ENCODE results near the gene EMX2. TPM values are rescaled to one million over a fixed set of nuclear protein-coding genes. Genes with fewer than 3 reads are reported as not detected.

EMX2 gene
- polyA plus RNA-seq, 3 donors, result not detected

- Mint-ChIP-seq H3K27ac (peak overlapping the region in 1 of 7 donors; percentile 68), H3K27me3 (ENCODE audit: low read depth in 3 of 3) (peaks cover 92 to 100% (median 98%) of the 10 kb centered on the region in 3 donors), H3K4me1 (peaks cover 20% of the 10 kb centered on the region), H3K36me3 (peaks cover 0 to 11% of the 10 kb centered on the region in 2 donors), H3K9me3 (peaks cover 0 to 24% (median 15%) of the 10 kb centered on the region in 7 donors), H3K4me3 (peak overlapping the region in 1 of 2 donors; percentile 81)
- no peak for DNase-seq
- Histone ChIP-seq H2AFZ (ENCODE audit: insufficient read depth, low read depth, low read length, poor library complexity, severe bottlenecking) (no peak overlapping the region), H3K4me3 (replicated peaks in 1 of 3; ENCODE audit: low read depth in 2 of 3, low read length in 3 of 3) (no peak overlapping the region), H3K4me1 (ENCODE audit: control insufficient read depth in 1 of 2, insufficient read depth in 2 of 2, low read length in 2 of 2) (peaks cover 0 to 10% of the 10 kb centered on the region in 2 donors), H4K20me1 (ENCODE audit: insufficient read depth, low read length) (no peaks in the 10 kb centered on the region), H3K27ac (ENCODE audit: low read depth in 1 of 2, low read length in 2 of 2) (no peak overlapping the region), H3K4me2 (replicated peaks; ENCODE audit: extremely low read depth, low read length, poor library complexity, severe bottlenecking) (no peak overlapping the region), H3K79me2 (ENCODE audit: insufficient read depth, low read length) (no peaks in the 10 kb centered on the region), H3K36me3 (replicated peaks in 1 of 2; ENCODE audit: control insufficient read depth in 1 of 2, insufficient read depth in 2 of 2, low read length in 2 of 2) (no peaks in the 10 kb centered on the region), H3K9ac (ENCODE audit: insufficient read depth, low read length, poor library complexity, severe bottlenecking) (no peak overlapping the region), H3K27me3 (ENCODE audit: control insufficient read depth in 2 of 2, insufficient read depth in 2 of 2, low read length in 2 of 2) (peaks cover 80 to 95% of the 10 kb centered on the region in 2 donors), H3K9me3 (replicated peaks in 1 of 2; ENCODE audit: control insufficient read depth in 1 of 2, insufficient read depth in 1 of 2, low read length in 2 of 2) (peaks cover 0 to 48% of the 10 kb centered on the region in 2 donors)
- TF ChIP-seq CTCF (IDR thresholded peaks at IDR 0.05), result no peak
- 3% methylated on average over 66 of the region's 67 CpGs for WGBS (ENCODE audit: insufficient coverage)
- intact Hi-C loops (cut with micrococcal nuclease), result no loop called here
Observed at GRCh38 chr10:117545141-117546019, 2.8 kb downstream of the EMX2 start.

DNA sequence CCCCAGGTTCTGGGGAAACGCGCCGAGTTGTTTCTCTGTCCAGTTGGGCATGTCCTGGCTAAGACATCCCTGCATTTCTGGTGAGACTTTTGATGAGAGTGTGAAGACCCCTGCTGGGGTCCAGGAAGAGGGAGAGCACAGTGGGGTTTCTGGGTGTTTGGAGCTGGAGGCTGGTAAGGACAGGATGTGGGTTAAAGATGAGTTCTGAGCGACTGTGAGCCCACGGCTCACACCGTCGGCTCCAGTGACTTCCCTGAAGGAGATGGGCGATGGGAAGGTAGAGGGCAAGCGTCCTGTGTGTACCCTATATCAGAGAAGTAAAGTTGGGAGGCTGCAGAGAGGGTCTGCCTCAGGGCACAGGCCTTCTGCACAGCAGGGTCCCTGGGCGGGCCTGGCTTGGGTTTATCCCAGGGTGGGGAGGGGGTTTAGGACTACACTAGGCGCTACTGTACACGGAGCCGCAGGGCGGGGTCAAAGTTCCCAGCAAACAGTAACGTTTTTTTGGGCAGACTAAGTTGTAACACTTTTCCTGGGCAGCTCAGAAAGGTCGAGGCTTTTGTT, 3.6 kb downstream of the EMX2 start:
- TF ChIP-seq CTCF (IDR thresholded peaks at IDR 0.05), result no peak
- H3K9me3 Mint-ChIP-seq, result peaks cover 0 to 27% (median 15%) of the 10 kb centered on the region in 7 donors
- 4% methylated on average over 15 of the region's 16 CpGs for WGBS (ENCODE audit: insufficient coverage)
- peaks cover 78 to 95% of the 10 kb centered on the region in 2 donors for H3K27me3 ChIP-seq (ENCODE audit: control insufficient read depth in 2 of 2, insufficient read depth in 2 of 2, low read length in 2 of 2)
- H3K4me3 ChIP-seq (replicated peaks in 1 of 3; ENCODE audit: low read depth in 2 of 3, low read length in 3 of 3), result no peak overlapping the region
- H4K20me1 ChIP-seq (ENCODE audit: insufficient read depth, low read length), result no peaks in the 10 kb centered on the region
- no peak for DNase-seq
- H3K79me2 ChIP-seq (ENCODE audit: insufficient read depth, low read length), result no peaks in the 10 kb centered on the region
- peak overlapping the region in 1 of 2 donors; percentile 81 for H3K4me3 Mint-ChIP-seq
- peaks cover 0 to 10% of the 10 kb centered on the region in 2 donors for H3K4me1 ChIP-seq (ENCODE audit: control insufficient read depth in 1 of 2, insufficient read depth in 2 of 2, low read length in 2 of 2)
- peaks cover 0 to 11% of the 10 kb centered on the region in 2 donors for H3K36me3 Mint-ChIP-seq
- peak overlapping the region in 1 of 7 donors; percentile 68 for H3K27ac Mint-ChIP-seq
- H3K9me3 ChIP-seq (replicated peaks in 1 of 2; ENCODE audit: control insufficient read depth in 1 of 2, insufficient read depth in 1 of 2, low read length in 2 of 2), result peaks cover 0 to 50% of the 10 kb centered on the region in 2 donors
- H3K27ac ChIP-seq (ENCODE audit: low read depth in 1 of 2, low read length in 2 of 2), result no peak overlapping the region
- no peak overlapping the region for H3K9ac ChIP-seq (ENCODE audit: insufficient read depth, low read length, poor library complexity, severe bottlenecking)
- H3K4me1 Mint-ChIP-seq, result peaks cover 20% of the 10 kb centered on the region
- no peaks in the 10 kb centered on the region for H3K36me3 ChIP-seq (replicated peaks in 1 of 2; ENCODE audit: control insufficient read depth in 1 of 2, insufficient read depth in 2 of 2, low read length in 2 of 2)
- peaks cover 92 to 100% (median 98%) of the 10 kb centered on the region in 3 donors for H3K27me3 Mint-ChIP-seq (ENCODE audit: low read depth in 3 of 3)
- H3K4me2 ChIP-seq (replicated peaks; ENCODE audit: extremely low read depth, low read length, poor library complexity, severe bottlenecking), result no peak overlapping the region
- intact Hi-C loops (cut with micrococcal nuclease), result no loop called here
- no peak overlapping the region for H2AFZ ChIP-seq (ENCODE audit: insufficient read depth, low read depth, low read length, poor library complexity, severe bottlenecking)

Measured in CD14-positive monocyte (primary cell).